ENCODE measurements around the gene SLC5A6. TPM values are rescaled to one million over a fixed set of nuclear protein-coding genes. Genes with fewer than 3 reads are reported as not detected.

SLC5A6 gene
- total and polyA plus RNA-seq, 2 of the 8 experiments (the other 6 are each of a cell fraction or from before 2014, with no cell fraction given) = 118 to 183 TPM

GRCh38 chr2:27198627-27199026 lies 13.4 kb downstream of the SLC5A6 start (continued):
- TF ChIP-seq CHD7 (IDR thresholded peaks at IDR 0.05; ENCODE audit: insufficient replicate concordance, low read length) = no peak
- no peak for TF ChIP-seq CEBPB (IDR thresholded peaks at IDR 0.05; ENCODE audit: low read depth, low read length)
- TF ChIP-seq KDM5A (IDR thresholded peaks at IDR 0.05; ENCODE audit: low read length) = no peak
- TF ChIP-seq RBBP5 (IDR thresholded peaks at IDR 0.05; ENCODE audit: borderline replicate concordance, low read depth, low read length) = no peak
- no peak for TF ChIP-seq HDAC2 (IDR thresholded peaks at IDR 0.05; ENCODE audit: borderline replicate concordance in 1 of 2, low read depth in 2 of 2, low read length in 2 of 2)
- no peak for TF ChIP-seq CREB1 (IDR thresholded peaks at IDR 0.05)
- TF ChIP-seq EP300 (IDR thresholded peaks at IDR 0.05; ENCODE audit: borderline replicate concordance in 1 of 2, low read depth in 2 of 2, low read length in 2 of 2) = no peak
- TF ChIP-seq SP4 (IDR thresholded peaks at IDR 0.05; ENCODE audit: low read length) = no peak
- TF ChIP-seq NANOG (IDR thresholded peaks at IDR 0.05; ENCODE audit: insufficient read depth, low read depth, low read length, poor library complexity, severe bottlenecking) = no peak
- TF ChIP-seq TAF7 (optimal IDR thresholded peaks at IDR 0.05; ENCODE audit: borderline replicate concordance, low read depth, low read length) = no peak
- no peak for TF ChIP-seq CBX8 (IDR thresholded peaks at IDR 0.05; ENCODE audit: borderline replicate concordance, low read depth, low read length)
- TF ChIP-seq SP2 (IDR thresholded peaks at IDR 0.05; ENCODE audit: low read length) = no peak
